Neuronal stem cell (in vitro differentiated cells): Measurements from ENCODE around the gene PSAT1.

Experiments
- DNase-seq: peaks from one replicate; pipeline ENCODE4 v3.0.0-alpha.2; 2013; ENCODE audit warnings: low spot score
- H2AFZ ChIP-seq: one replicate; pipeline ENCODE4 v1.6.1; 2013; ENCODE audit warnings: mild to moderate bottlenecking, low read length, inconsistent platforms
- H2AK5ac ChIP-seq: 2 replicates; pipeline ENCODE4 v1.6.1; 2013; ENCODE audit warnings: low read depth, mild to moderate bottlenecking, inconsistent platforms, low read length, moderate library complexity, mixed read lengths
- H2BK120ac ChIP-seq: 2 replicates; pipeline ENCODE4 v1.6.1; 2013; ENCODE audit warnings: low read depth, mild to moderate bottlenecking, inconsistent platforms, low read length, moderate library complexity, mixed read lengths
- H2BK12ac ChIP-seq: one replicate; pipeline ENCODE4 v1.6.1; 2013; ENCODE audit warnings: low read length, inconsistent platforms
- H2BK15ac ChIP-seq: 2 replicates; pipeline ENCODE4 v1.6.1; 2013; ENCODE audit warnings: mild to moderate bottlenecking, low read length, inconsistent platforms, mixed read lengths
- H2BK5ac ChIP-seq: one replicate; pipeline ENCODE4 v1.6.1; 2013; ENCODE audit warnings: inconsistent platforms, mild to moderate bottlenecking, low read length, moderate library complexity
- H3K14ac ChIP-seq: one replicate; pipeline ENCODE4 v1.6.1; 2013; ENCODE audit warnings: low read length, inconsistent platforms
- H3K18ac ChIP-seq: 2 replicates; pipeline ENCODE4 v1.6.1; 2013; ENCODE audit warnings: low read length, inconsistent platforms
- H3K23ac ChIP-seq: 2 replicates; pipeline ENCODE4 v1.6.1; 2013; ENCODE audit warnings: low read depth, mild to moderate bottlenecking, mixed read lengths, low read length, inconsistent platforms; ENCODE audit not compliant: poor library complexity
- H3K27ac ChIP-seq: replicated peaks from 3 replicates; pipeline ENCODE4 v1.5.1; 2013; ENCODE audit warnings: low read length, inconsistent platforms
- H3K27me3 ChIP-seq, 3 experiments: 2 replicates each; pipeline ENCODE4 v1.6.1; 2013; ENCODE audit warnings: low read length in 3 of 3, mild to moderate bottlenecking in 2 of 3, inconsistent platforms in 1 of 3, low read depth in 1 of 3, mixed read lengths in 1 of 3, moderate library complexity in 1 of 3; ENCODE audit not compliant: control insufficient read depth in 3 of 3, insufficient read depth in 3 of 3
- H3K36me3 ChIP-seq, 2 donors: replicated peaks in 1 of 2; 2 replicates each; pipeline ENCODE4 v1.6.1; 2013; ENCODE audit warnings: low read length in 2 of 2; ENCODE audit not compliant: control insufficient read depth in 2 of 2, insufficient read depth in 2 of 2
- H3K4ac ChIP-seq: 2 replicates; pipeline ENCODE4 v1.6.1; 2013; ENCODE audit warnings: inconsistent platforms, mild to moderate bottlenecking, low read length, moderate library complexity
- H3K4me1 ChIP-seq, 2 donors: 1 replicate in 1 of 2; 2 replicates in 1 of 2; pipeline ENCODE4 v1.6.1; 2013; ENCODE audit warnings: low read length in 2 of 2, low read depth in 1 of 2; ENCODE audit not compliant: control insufficient read depth in 2 of 2, insufficient read depth in 1 of 2
- H3K4me2 ChIP-seq: one replicate; pipeline ENCODE4 v1.6.1; 2013; ENCODE audit warnings: mild to moderate bottlenecking, low read length, inconsistent platforms; ENCODE audit not compliant: insufficient read depth, poor library complexity, severe bottlenecking
- H3K4me3 ChIP-seq, 2 donors: 2 replicates each; pipeline ENCODE4 v1.5.1; 2013; ENCODE audit warnings: low read length in 2 of 2, mild to moderate bottlenecking in 2 of 2, inconsistent platforms in 1 of 2, moderate library complexity in 1 of 2
- H3K79me1 ChIP-seq: one replicate; pipeline ENCODE4 v1.6.1; 2013; ENCODE audit warnings: low read depth, mild to moderate bottlenecking, inconsistent platforms, low read length, moderate library complexity
- H3K9ac ChIP-seq: one replicate; pipeline ENCODE4 v1.6.1; 2013; ENCODE audit warnings: mild to moderate bottlenecking, low read depth, low read length, inconsistent platforms; ENCODE audit not compliant: poor library complexity
- H3K9me3 ChIP-seq, 2 donors: replicated peaks in 1 of 2; 2 replicates each; pipeline versions ENCODE3 to v1.6.1; 2013; ENCODE audit warnings: low read length in 2 of 2, mild to moderate bottlenecking in 2 of 2, inconsistent platforms in 1 of 2, low read depth in 1 of 2, mixed read lengths in 1 of 2, moderate library complexity in 1 of 2; ENCODE audit not compliant: control insufficient read depth in 2 of 2, insufficient read depth in 1 of 2
- H4K8ac ChIP-seq: one replicate; pipeline ENCODE4 v1.6.1; 2013; ENCODE audit warnings: low read depth, mild to moderate bottlenecking, inconsistent platforms, low read length, moderate library complexity
- H4K91ac ChIP-seq: one replicate; pipeline ENCODE4 v1.6.1; 2013; ENCODE audit warnings: low read length, low read depth, mild to moderate bottlenecking, inconsistent platforms; ENCODE audit not compliant: poor library complexity
- WGBS, 2 donors: extraction: QIAGEN DNeasy Blood & Tissue Kit; methylation state at CpG; one replicate each; pipeline ENCODE4 v1.1.7; 2013; ENCODE audit warnings: missing lambda C conversion rate in 2 of 2, mixed read lengths in 1 of 2; ENCODE audit not compliant: insufficient read length in 2 of 2, insufficient replicate concordance in 1 of 2; ENCODE audit errors: extremely low coverage in 2 of 2; 5-methylcytosine and 5-hydroxymethylcytosine counted together

Gene PSAT1

GRCh38 chr9:78370991-78371390 lies 74.1 kb downstream of the PSAT1 start:
- no peak for DNase-seq
- Histone ChIP-seq H3K79me1 (no peaks in the 10 kb centered on the region), H3K18ac (no peak overlapping the region), H2AK5ac (no peak overlapping the region), H2AFZ (no peak overlapping the region), H4K91ac (no peak overlapping the region), H2BK12ac (no peak overlapping the region), H4K8ac (no peak overlapping the region), H3K9ac (no peak overlapping the region), H2BK5ac (no peak overlapping the region), H3K4me2 (no peak overlapping the region), H3K14ac (no peak overlapping the region), H3K36me3 (no peaks in the 10 kb centered on the region), H2BK120ac (no peak overlapping the region), H3K4me3 (no peak overlapping the region), H3K27me3 (peaks cover 0 to 3% (median 0%) of the 10 kb centered on the region in 3 experiments), H3K27ac (no peak overlapping the region), H3K9me3 (peaks cover 0 to 2% of the 10 kb centered on the region in 2 donors), H3K23ac (no peak overlapping the region), H3K4me1 (peaks cover 0 to 3% of the 10 kb centered on the region in 2 donors), H3K4ac (no peak overlapping the region), H2BK15ac (no peak overlapping the region)
- WGBS, 2 donors: no CpG with 5 or more reads among the region's 7 CpGs

- Histone ChIP-seq H3K27ac (no peak overlapping the region), H3K27me3 (peaks cover 0 to 3% (median 0%) of the 10 kb centered on the region in 3 experiments), H3K4me2 (no peak overlapping the region), H3K18ac (no peak overlapping the region), H3K14ac (no peak overlapping the region), H3K23ac (no peak overlapping the region), H3K36me3 (no peaks in the 10 kb centered on the region), H3K4ac (no peak overlapping the region), H3K4me3 (no peak overlapping the region), H2AFZ (no peak overlapping the region), H2BK12ac (no peak overlapping the region), H3K9me3 (peaks cover 0 to 2% of the 10 kb centered on the region in 2 donors), H2BK5ac (no peak overlapping the region), H3K4me1 (peaks cover 0 to under 1% of the 10 kb centered on the region in 2 donors), H2BK15ac (no peak overlapping the region), H2AK5ac (no peak overlapping the region), H2BK120ac (no peak overlapping the region), H4K8ac (no peak overlapping the region), H4K91ac (no peak overlapping the region), H3K79me1 (no peaks in the 10 kb centered on the region), H3K9ac (no peak overlapping the region)
- no CpG with 5 or more reads among the region's 7 CpGs for WGBS, 2 donors
- no peak for DNase-seq
Observed at GRCh38 chr9:78371981-78372380, 75.1 kb downstream of the PSAT1 start.
